K562 (cell line): ENCODE measurements around the gene CACTIN. TPM values are rescaled to one million over a fixed set of nuclear protein-coding genes. Genes with fewer than 3 reads are reported as not detected.

Experiments
- ATAC-seq: fragments of 200-7000 bp; cut with Tn5 transposase; 3 replicates; pipeline ENCODE4 v1.9.1; 2020; ENCODE audit warnings: moderate library complexity
- BruUV-seq: library from RNA; stranded (reverse); fragments of 400-500 nt; replicated peaks from 2 replicates; lab custom pipeline; 2021; lab: Mats Ljungman, UMichigan
- CTCF ChIA-PET: fragments of 300-600 bp; formaldehyde crosslinking; extraction: SDS; loops from one replicate; lab custom pipeline; 2021; ENCODE audit warnings: low intra/inter-chr PET ratio; lab: Yijun Ruan, JAX
- POLR2A ChIA-PET: fragments of 300-600, 350-650 bp; sonication (Branson Sonifier 250); formaldehyde crosslinking; extraction: SDS; loops from one replicate; lab custom pipeline; 2021; ENCODE audit warnings: antibody characterized with exemption, inconsistent platforms; lab: Yijun Ruan, JAX
- DNase-seq, 4 experiments: peaks; one replicate each; pipeline versions ENCODE4 v3.0.0 to v3.0.0-alpha.2; 2011 to 2018; ENCODE audit warnings: low spot score in 3 of 4, mixed read lengths in 3 of 4; ENCODE audit errors: extremely low read depth in 1 of 4
- FAIRE-seq: peaks from 2 replicates; lab custom pipeline; 2011; peaks lifted over from hg19 to GRCh38; lab: Jason Lieb, UNC
- H2AFZ ChIP-seq: 2 replicates; pipeline ENCODE4 v1.6.0; 2011; ENCODE audit warnings: low read depth, low read length, control low read depth, inconsistent platforms
- H3K27ac ChIP-seq: fragments of 200-600 bp; 3 replicates; pipeline ENCODE4 v1.8.0; 2011; ENCODE audit warnings: low read depth, mild to moderate bottlenecking, control low read depth, inconsistent platforms, low read length, moderate library complexity, mixed read lengths; ENCODE audit errors: extremely low read depth
- H3K27me3 ChIP-seq, 2 experiments: fragments of 300-600 bp in 1 of 2; 2 replicates in 1 of 2; 3 replicates in 1 of 2; pipeline versions ENCODE4 v1.6.0 to v1.8.0; 2011; ENCODE audit warnings: inconsistent platforms in 2 of 2, low read length in 2 of 2, mild to moderate bottlenecking in 1 of 2, mixed read lengths in 1 of 2, moderate library complexity in 1 of 2; ENCODE audit not compliant: control insufficient read depth in 2 of 2, insufficient read depth in 2 of 2
- H3K36me3 ChIP-seq: fragments of 300-600 bp; 3 replicates; pipeline ENCODE4 v1.8.0; 2011; ENCODE audit warnings: mild to moderate bottlenecking, low read length, inconsistent platforms; ENCODE audit not compliant: control insufficient read depth, insufficient read depth
- H3K4me1 ChIP-seq, 2 experiments: fragments of 200-600 bp in 1 of 2; replicated peaks in 1 of 2; 2 replicates in 1 of 2; 3 replicates in 1 of 2; pipeline versions ENCODE4 v1.5.1 to v1.8.0; 2011; ENCODE audit warnings: inconsistent platforms in 2 of 2, low read length in 2 of 2, mild to moderate bottlenecking in 1 of 2, mixed read lengths in 1 of 2, moderate library complexity in 1 of 2; ENCODE audit not compliant: control insufficient read depth in 2 of 2, insufficient read depth in 2 of 2
- H3K4me2 ChIP-seq: 2 replicates; pipeline ENCODE4 v1.6.1; 2011; ENCODE audit warnings: low read length, control low read depth, inconsistent platforms, mixed read lengths; ENCODE audit not compliant: insufficient read depth
- H3K4me3 ChIP-seq: fragments of 200-600 bp; sonication (generic), shearing (Covaris generic); 2 replicates; pipeline ENCODE4 v1.5.1; 2016; ENCODE audit warnings: control low read depth, inconsistent platforms
- H3K79me2 ChIP-seq: fragments of 200-600 bp; 3 replicates; pipeline ENCODE4 v1.8.0; 2011; ENCODE audit warnings: low read length, inconsistent platforms; ENCODE audit not compliant: control insufficient read depth, insufficient read depth
- H3K9ac ChIP-seq, 2 experiments: 2 replicates each; pipeline versions ENCODE4 v1.6.0 to v1.6.1; 2011; ENCODE audit warnings: low read depth in 2 of 2, low read length in 2 of 2, control low read depth in 1 of 2, inconsistent platforms in 1 of 2, mild to moderate bottlenecking in 1 of 2, mixed read lengths in 1 of 2; ENCODE audit not compliant: insufficient read depth in 1 of 2
- H3K9me1 ChIP-seq: one replicate; pipeline ENCODE4 v1.6.0; 2011; ENCODE audit warnings: inconsistent platforms, mild to moderate bottlenecking, low read length, moderate library complexity; ENCODE audit not compliant: control insufficient read depth, insufficient read depth
- H3K9me3 ChIP-seq: replicated peaks from 2 replicates; pipeline ENCODE4 v1.5.1; 2011; ENCODE audit warnings: low read depth, low read length, inconsistent platforms; ENCODE audit not compliant: control insufficient read depth, insufficient read depth
- H4K20me1 ChIP-seq: replicated peaks from 2 replicates; pipeline ENCODE4 v1.6.1; 2011; ENCODE audit warnings: low read length, inconsistent platforms, mixed read lengths; ENCODE audit not compliant: control insufficient read depth, insufficient read depth
- MBD2 ChIP-seq: sonication (generic); IDR thresholded peaks from 2 replicates; pipeline ENCODE4 v1.6.1; 2016; ENCODE audit warnings: low read depth, borderline replicate concordance
- POLR2G ChIP-seq: fragments of 200-400 bp; formaldehyde crosslinking; IDR thresholded peaks from 2 replicates; pipeline ENCODE4 v1.6.1; 2017; ENCODE audit warnings: low read depth, mild to moderate bottlenecking, antibody characterized with exemption, low read length, moderate library complexity
- SUPT5H ChIP-seq: fragments of 450-650 bp; IDR thresholded peaks from 2 replicates; pipeline ENCODE4 v1.6.1; 2016
- TCF7 ChIP-seq: sonication (generic); IDR thresholded peaks from 2 replicates; pipeline ENCODE4 v1.6.1; 2016; ENCODE audit warnings: antibody characterized with exemption, borderline replicate concordance
- ZBTB33 ChIP-seq: sonication (generic); formaldehyde crosslinking; IDR thresholded peaks from 2 replicates; pipeline ENCODE4 v1.8.1; 2023; ENCODE audit warnings: mild to moderate bottlenecking, missing genetic modification reagents
- ZNF263 ChIP-seq: sonication (generic); formaldehyde crosslinking; IDR thresholded peaks from 2 replicates; pipeline ENCODE4 v1.8.0; 2022; ENCODE audit warnings: mild to moderate bottlenecking, missing genetic modification reagents, borderline replicate concordance
- whole genome bisulfite sequencing: fragments of 100-300 bp; shearing (Covaris generic); methylation state at CpG from one replicate; pipeline ENCODE4 v1.1.6; 2016; ENCODE audit warnings: low coverage, mixed read lengths; ENCODE audit not compliant: insufficient coverage; ENCODE audit errors: missing lambda C conversion rate; 5-methylcytosine and 5-hydroxymethylcytosine counted together
- in situ Hi-C: fragments of 300-500 bp; cut with MboI; formaldehyde crosslinking; loops from 4 replicates; pipeline ENCODE4 v1.15.0; 2018; ENCODE audit warnings: inconsistent platforms, mixed read lengths
- intact Hi-C: fragments of 100-400 bp; cut with micrococcal nuclease; formaldehyde crosslinking; loops from 2 replicates; pipeline ENCODE4 v1.14.2; 2022
- polyA plus RNA-seq, 8 experiments: library from polyadenylated mRNA; depleted of rRNA in 4 of 8; stranded (reverse) in 5 of 8; unstranded in 3 of 8; fragments of >200 nt; fragmentation: Nextera tagmentation in 2 of 8; fragmentation: Illumina TruSeq in 1 of 8; extraction: Ambion mirVana in 2 of 8; extraction: Trizol in 1 of 8; gene quantifications; 2 replicates each; pipeline versions ENCODE4 v1.2.1 to v1.2.3, GENCODE V29; 2011 to 2014; ENCODE audit warnings: inconsistent platforms in 1 of 8, missing spikeins in 1 of 8
- total RNA-seq, 7 experiments: library from RNA; depleted of rRNA in 6 of 7; stranded (reverse); fragments of >200 nt in 6 of 7; fragmentation: Illumina TruSeq in 2 of 7; extraction: Trizol in 2 of 7; gene quantifications; 2 replicates each; pipeline versions ENCODE4 v1.2.1 to v1.2.3, GENCODE V29; 2011 to 2021; ENCODE audit warnings: low replicate concordance in 1 of 7
- TF ChIP-seq, protein P1 (sequence below), 2 experiments: IDR thresholded peaks; 2 replicates each; pipeline ENCODE4 v1.6.1; 2011; ENCODE audit warnings: borderline replicate concordance in 1 of 2, control low read depth in 1 of 2, low read depth in 1 of 2, low read length in 1 of 2, mild to moderate bottlenecking in 1 of 2, mixed read lengths in 1 of 2, moderate library complexity in 1 of 2; ENCODE audit not compliant: insufficient read depth in 1 of 2, insufficient read length in 1 of 2, poor library complexity in 1 of 2, severe bottlenecking in 1 of 2; ENCODE audit errors: extremely low read depth in 1 of 2

The CACTIN gene
- total and polyA plus RNA-seq, 9 of the 15 experiments (the other 6 are each of a cell fraction or from before 2014, with no cell fraction given), result 0.15 to 49.2 (median 15.0) TPM

DNA sequence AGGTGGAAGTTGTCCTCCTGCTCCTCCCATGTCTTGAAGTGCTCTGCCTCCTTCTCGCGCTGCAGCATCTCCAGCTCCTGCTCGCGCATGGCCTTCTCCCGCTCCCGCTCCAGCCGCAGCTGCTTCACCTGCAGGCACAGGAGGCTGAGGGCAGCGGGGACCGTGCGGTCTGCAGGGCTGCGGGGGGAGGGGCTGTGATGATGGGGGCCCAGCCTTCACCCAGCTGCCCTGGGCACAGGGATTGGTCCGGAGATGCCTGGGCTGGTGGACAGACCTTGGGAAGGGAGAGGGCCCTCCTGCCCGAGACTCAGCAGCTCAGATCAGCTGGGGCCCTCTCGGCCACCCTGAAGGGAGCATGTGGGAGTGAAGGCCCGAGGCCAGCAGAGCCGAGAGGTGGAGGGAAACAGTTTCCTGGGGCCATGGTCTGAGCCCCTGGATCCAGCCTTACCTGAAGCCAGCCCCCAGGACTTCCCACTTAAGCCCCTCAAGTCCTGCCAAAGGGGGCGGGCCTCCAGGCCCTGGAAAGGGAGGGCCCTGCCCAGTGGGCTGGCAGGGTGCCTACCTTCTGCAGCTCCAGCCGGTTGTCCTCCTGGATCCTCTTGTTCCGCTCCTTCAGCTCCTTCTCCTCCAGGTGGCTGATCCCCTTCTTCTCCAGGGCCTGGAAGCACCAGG lies 6.3 kb downstream of the CACTIN start:
- H2AFZ ChIP-seq, result no peak overlapping the region
- DNase-seq, result no peak
- ATAC-seq, result no peak
- FAIRE-seq, result no peak
- in situ Hi-C loops, result no loop called here
- 78% methylated on average over 12 of the region's 19 CpGs for WGBS
- H3K9me1 ChIP-seq, result no peaks in the 10 kb centered on the region
- no peaks in the 10 kb centered on the region for H3K27me3 ChIP-seq
- POLR2A ChIA-PET, result interaction anchor here (0.5 to 1.1 kb wide), 4 partner anchors 16 to 131 kb away, joined by 3 to 4 read pairs (median 3); no protein-coding TSS in a partner anchor
- intact Hi-C loops, result no loop called here
- TF ChIP-seq TCF7 (no peak), SUPT5H (0 out of 2 replicates have a peak, but pooled peaks have one; percentile 13), POLR2G (peak; percentile 51), ZNF263 (CRISPR knock-in tag) (peak; percentile 73; the same call in 1 of the 2 replicates), ZBTB33 (peak; percentile 96), MBD2 (no peak)
- TF ChIP-seq, protein P1, sequence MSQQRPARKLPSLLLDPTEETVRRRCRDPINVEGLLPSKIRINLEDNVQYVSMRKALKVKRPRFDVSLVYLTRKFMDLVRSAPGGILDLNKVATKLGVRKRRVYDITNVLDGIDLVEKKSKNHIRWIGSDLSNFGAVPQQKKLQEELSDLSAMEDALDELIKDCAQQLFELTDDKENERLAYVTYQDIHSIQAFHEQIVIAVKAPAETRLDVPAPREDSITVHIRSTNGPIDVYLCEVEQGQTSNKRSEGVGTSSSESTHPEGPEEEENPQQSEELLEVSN (IDR thresholded peaks at IDR 0.05; ENCODE audit: borderline replicate concordance in 1 of 2, extremely low read depth in 1 of 2, insufficient read depth in 1 of 2, insufficient read length in 1 of 2, low read depth in 1 of 2, low read length in 1 of 2, poor library complexity in 1 of 2, severe bottlenecking in 1 of 2), result peak in 1 of 2 experiments; percentile 29
- TF ChIP-seq, all 486 proteins: peak for 5
- Histone ChIP-seq H3K79me2 (peaks cover 14% of the 10 kb centered on the region), H3K4me1 (peaks cover 4 to 71% of the 10 kb centered on the region in 2 experiments), H3K9me3 (no peaks in the 10 kb centered on the region), H3K36me3 (peaks cover 69% of the 10 kb centered on the region; the same call in 1 of the 3 replicates), H3K9ac (peak overlapping the region in 1 of 2 experiments; percentile 60; a peak in 1 of 4 replicates), H3K4me2 (no peak overlapping the region), H4K20me1 (no peaks in the 10 kb centered on the region), H3K27ac (no peak overlapping the region), H3K4me3 (no peak overlapping the region)
- no TSS peak for BruUV-seq
- CTCF ChIA-PET, result interaction anchor here (2.9 kb wide), 1 partner anchor 75 kb away, joined by 19 read pairs; no protein-coding TSS in a partner anchor
